ENCODE measurements around the gene PLEK2.
"Not testable (repeated sequence)": the region's sequence is repeated elsewhere in the genome, so short reads cannot be mapped to it uniquely, and the experiment has no call there.

PLEK2 gene

GRCh38 chr14:67411820-67412421 is at the start of gene PLEK2:
TSS of gene PLEK2 (minus strand) at chr14:67412165. CDS start at chr14:67412059, 106 bp downstream.
- DNase-seq (ENCODE audit: low read depth, low spot score) = no peak

- no peak for DNase-seq (ENCODE audit: low read depth, low spot score)
These were observed 49.5 kb upstream of the PLEK2 start for GRCh38 chr14:67461341-67461985.

- DNase-seq (ENCODE audit: low read depth, low spot score) = no peak
These were observed 47.4 kb upstream of the PLEK2 start for GRCh38 chr14:67459336-67459735.

- no peak for DNase-seq (ENCODE audit: low read depth, low spot score)
These were observed 45.8 kb upstream of the PLEK2 start for GRCh38 chr14:67457782-67458181.

- DNase-seq (ENCODE audit: low read depth, low spot score) = no peak
These were observed 44.8 kb upstream of the PLEK2 start for GRCh38 chr14:67456732-67457131.

GRCh38 chr14:67453575-67454300 is 41.8 kb upstream of the PLEK2 start:
- no peak for DNase-seq (ENCODE audit: low read depth, low spot score)

GRCh38 chr14:67451667-67452066 is 39.7 kb upstream of the PLEK2 start:
- not testable (repeated sequence) for DNase-seq (ENCODE audit: low read depth, low spot score)

GRCh38 chr14:67449096-67449495 is 37.1 kb upstream of the PLEK2 start:
- no peak for DNase-seq (ENCODE audit: low read depth, low spot score)

- no peak for DNase-seq (ENCODE audit: low read depth, low spot score)
These were observed 35.0 kb upstream of the PLEK2 start for GRCh38 chr14:67447033-67447381.

GRCh38 chr14:67446371-67447032 is 34.5 kb upstream of the PLEK2 start:
- DNase-seq (ENCODE audit: low read depth, low spot score) = no peak

- DNase-seq (ENCODE audit: low read depth, low spot score) = no peak
These were observed 32.4 kb upstream of the PLEK2 start for GRCh38 chr14:67444395-67444794.

- DNase-seq (ENCODE audit: low read depth, low spot score) = no peak
These were observed 30.4 kb upstream of the PLEK2 start for GRCh38 chr14:67442139-67442906.

GRCh38 chr14:67441672-67442071 is 29.7 kb upstream of the PLEK2 start:
- no peak for DNase-seq (ENCODE audit: low read depth, low spot score)

- no peak for DNase-seq (ENCODE audit: low read depth, low spot score)
These were observed 29.3 kb upstream of the PLEK2 start for GRCh38 chr14:67441256-67441655.

- DNase-seq (ENCODE audit: low read depth, low spot score) = no peak
These were observed 28.5 kb upstream of the PLEK2 start for GRCh38 chr14:67440513-67440912.

GRCh38 chr14:67438969-67439368 is 27.0 kb upstream of the PLEK2 start:
- no peak for DNase-seq (ENCODE audit: low read depth, low spot score)

GRCh38 chr14:67436006-67436866 is 24.3 kb upstream of the PLEK2 start:
- DNase-seq (ENCODE audit: low read depth, low spot score) = no peak

- DNase-seq (ENCODE audit: low read depth, low spot score) = no peak
These were observed 23.6 kb upstream of the PLEK2 start for GRCh38 chr14:67435603-67436002.

GRCh38 chr14:67432050-67432564 is 20.1 kb upstream of the PLEK2 start:
- DNase-seq (ENCODE audit: low read depth, low spot score) = no peak

- DNase-seq (ENCODE audit: low read depth, low spot score) = no peak
These were observed 17.7 kb upstream of the PLEK2 start for GRCh38 chr14:67429510-67430205.

Data from brain pericyte (primary cell).